GM18951 (cell line): ENCODE measurements around the gene MPZL2.

Source experiments
- POLR2A ChIP-seq: IDR thresholded peaks from 4 replicates; pipeline ENCODE4 v1.6.1; 2011; ENCODE audit warnings: mild to moderate bottlenecking; ENCODE audit not compliant: insufficient read length, insufficient read depth; ENCODE audit errors: extremely low read depth
- in situ Hi-C: fragments of 300-500 bp; cut with MboI; formaldehyde crosslinking; loops from one replicate; pipeline ENCODE4 v1.12.0; 2022; ENCODE audit warnings: low sequenced_read_pairs, mixed read lengths, inconsistent platforms; ENCODE audit not compliant: unreplicated experiment

MPZL2 gene

GRCh38 chr11:118231461-118231860 lies 32.6 kb downstream of the MPZL2 start:
- TF ChIP-seq POLR2A: no peak
- in situ Hi-C loops: no loop called here

GRCh38 chr11:118230088-118230487 lies 34.0 kb downstream of the MPZL2 start:
- TF ChIP-seq POLR2A: no peak

GRCh38 chr11:118229274-118229847 lies 34.7 kb downstream of the MPZL2 start:
- in situ Hi-C loops: no loop called here
- TF ChIP-seq POLR2A: no peak

More at GRCh38 chr11:118230088-118230487, 34.0 kb downstream of the MPZL2 start:
- in situ Hi-C loops: no loop called here

GRCh38 chr11:118227865-118228785 lies 36.0 kb downstream of the MPZL2 start:
- no peak for TF ChIP-seq POLR2A
- in situ Hi-C loops: no loop called here

GRCh38 chr11:118226781-118227180 lies 37.3 kb downstream of the MPZL2 start:
- no peak for TF ChIP-seq POLR2A
- in situ Hi-C loops: no loop called here

- in situ Hi-C loops: no loop called here
- no peak for TF ChIP-seq POLR2A
These were observed 37.8 kb downstream of the MPZL2 start for GRCh38 chr11:118226296-118226695.

- in situ Hi-C loops: no loop called here
- TF ChIP-seq POLR2A: no peak
These were observed 39.4 kb downstream of the MPZL2 start, which contains the start of gene JAML for GRCh38 chr11:118224511-118225188. TSS of gene JAML (minus strand) at chr11:118225011. CDS start at chr11:118214866, 10,145 bp downstream.

- in situ Hi-C loops: no loop called here
- no peak for TF ChIP-seq POLR2A
These were observed 40.1 kb downstream of the MPZL2 start for GRCh38 chr11:118223992-118224391.

- in situ Hi-C loops: no loop called here
- no peak for TF ChIP-seq POLR2A
These were observed 40.5 kb downstream of the MPZL2 start for GRCh38 chr11:118223570-118223969.

- in situ Hi-C loops: no loop called here
- no peak for TF ChIP-seq POLR2A
These were observed 41.7 kb downstream of the MPZL2 start for GRCh38 chr11:118222437-118222836.

- in situ Hi-C loops: no loop called here
- TF ChIP-seq POLR2A: no peak
These were observed 42.7 kb downstream of the MPZL2 start for GRCh38 chr11:118221419-118221818.

GRCh38 chr11:118219732-118220131 lies 44.4 kb downstream of the MPZL2 start:
- TF ChIP-seq POLR2A: no peak
- in situ Hi-C loops: no loop called here

GRCh38 chr11:118219244-118219643 lies 44.9 kb downstream of the MPZL2 start:
- TF ChIP-seq POLR2A: no peak
- in situ Hi-C loops: no loop called here
